GM12891 (cell line): ENCODE measurements around the gene CDKN1C.

ENCODE experiments used
- DNase-seq: peaks from one replicate; pipeline ENCODE4 v3.0.0; 2011; ENCODE audit warnings: low spot score; ENCODE audit not compliant: insufficient read length
- FAIRE-seq: peaks from 2 replicates; lab custom pipeline; 2011; peaks lifted over from hg19 to GRCh38; lab: Jason Lieb, UNC
- PAX5 ChIP-seq: IDR thresholded peaks from 2 replicates; pipeline ENCODE4 v1.6.1; 2011; ENCODE audit warnings: low read length, moderate library complexity, mild to moderate bottlenecking; ENCODE audit not compliant: insufficient read depth, severe bottlenecking
- POLR2A ChIP-seq: IDR thresholded peaks from 2 replicates; pipeline ENCODE4 v1.6.1; 2011; ENCODE audit warnings: low read depth, low read length, control low read depth
- POLR2AphosphoS5 ChIP-seq: IDR thresholded peaks from 2 replicates; pipeline ENCODE4 v1.6.1; 2011; ENCODE audit warnings: low read depth, low read length, control low read depth
- POU2F2 ChIP-seq: IDR thresholded peaks from 2 replicates; pipeline ENCODE4 v1.6.1; 2011; ENCODE audit warnings: low read depth, mild to moderate bottlenecking, control low read depth, low read length, moderate library complexity
- SPI1 ChIP-seq: IDR thresholded peaks from 2 replicates; pipeline ENCODE4 v1.6.1; 2011; ENCODE audit warnings: low read depth, low read length, control low read depth
- TAF1 ChIP-seq: IDR thresholded peaks from 2 replicates; pipeline ENCODE4 v1.6.1; 2011; ENCODE audit warnings: low read depth, low read length, control low read depth

CDKN1C gene

GRCh38 chr11:2916114-2916891, 30.7 kb upstream of the CDKN1C start:
- FAIRE-seq: no peak
- DNase-seq: no peak
- TF ChIP-seq POU2F2: no peak
- no peak for TF ChIP-seq POLR2AphosphoS5
- no peak for TF ChIP-seq TAF1
- TF ChIP-seq SPI1: no peak
- no peak for TF ChIP-seq PAX5
- no peak for TF ChIP-seq POLR2A

DNA sequence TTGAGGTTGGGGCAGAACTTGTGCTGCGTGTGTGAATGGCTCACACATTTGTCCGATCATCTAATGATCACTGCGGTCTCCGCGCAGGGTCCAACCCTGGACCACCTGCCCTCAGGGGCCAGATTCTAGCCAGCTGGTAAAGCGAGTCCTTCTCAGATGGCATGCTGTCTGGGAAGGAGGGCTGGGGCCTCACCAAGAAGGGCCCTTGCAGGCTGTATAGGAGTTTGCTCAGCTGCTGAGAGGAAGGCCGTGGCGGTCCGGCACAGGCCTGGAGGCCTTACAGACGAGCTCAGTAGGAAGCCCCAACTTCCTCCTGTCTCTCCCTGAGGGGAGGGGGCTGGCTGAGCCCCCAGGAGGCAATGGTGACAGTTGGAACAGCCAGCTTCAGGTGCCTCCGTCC, 29.9 kb upstream of the CDKN1C start:
- no peak for FAIRE-seq

DNA sequence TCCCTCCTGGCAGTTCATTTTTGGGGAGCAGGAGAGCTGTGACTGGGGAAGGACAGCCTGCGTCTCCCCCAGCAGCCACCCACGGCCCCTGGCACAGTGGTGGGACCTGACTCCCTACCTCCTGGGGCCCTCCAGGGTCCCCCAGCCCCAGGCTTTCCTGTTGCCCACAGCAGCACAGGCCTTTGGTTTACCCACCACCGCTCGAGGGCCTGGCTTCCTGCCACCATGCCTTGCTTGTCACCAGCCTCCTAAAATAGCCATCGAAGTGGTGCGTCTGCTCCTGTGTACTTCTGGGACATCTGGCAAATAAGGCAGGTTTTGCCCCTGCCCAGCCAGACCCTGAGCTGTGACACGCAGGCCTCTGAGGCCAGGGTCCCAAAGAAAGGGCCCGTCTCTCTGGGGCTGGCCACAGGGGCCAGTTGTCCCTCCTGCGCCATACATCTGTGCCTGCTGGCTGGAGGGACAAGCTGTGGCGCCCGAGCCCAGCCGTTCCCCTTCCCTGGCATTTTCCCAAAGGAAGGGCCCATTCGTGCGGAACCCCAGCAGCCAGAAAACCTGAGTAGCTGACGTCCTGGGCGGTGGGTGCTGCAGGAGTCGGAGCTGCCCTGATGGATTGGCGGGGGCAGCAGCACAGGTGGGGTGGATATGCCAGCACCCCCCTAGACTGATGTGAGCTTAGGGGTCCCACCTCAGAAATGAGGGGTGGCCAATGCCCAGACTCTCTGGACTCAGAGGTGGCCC, 29.1 kb upstream of the CDKN1C start:
- no peak for DNase-seq
- TF ChIP-seq POLR2AphosphoS5 (no peak), POLR2A (no peak), POU2F2 (no peak), PAX5 (no peak), SPI1 (no peak), TAF1 (no peak)

More for the DNA sequence above, 29.9 kb upstream of the CDKN1C start:
- DNase-seq: no peak
- TF ChIP-seq POU2F2 (no peak), POLR2A (no peak), SPI1 (no peak), TAF1 (no peak), PAX5 (no peak), POLR2AphosphoS5 (no peak)

GRCh38 chr11:2913776-2914175, 28.2 kb upstream of the CDKN1C start:
- DNase-seq: no peak
- peak; percentile 20 for FAIRE-seq
- no peak for TF ChIP-seq POLR2AphosphoS5
- TF ChIP-seq POU2F2: peak; percentile 65; the same call in 1 of the 2 replicates

More for the DNA sequence above, 29.1 kb upstream of the CDKN1C start:
- FAIRE-seq: no peak

- TF ChIP-seq SPI1 (no peak), POLR2AphosphoS5 (no peak), POU2F2 (no peak), TAF1 (no peak), PAX5 (no peak), POLR2A (no peak)
- FAIRE-seq (no peak), DNase-seq (no peak)
Measured at GRCh38 chr11:2913019-2913431, 27.4 kb upstream of the CDKN1C start.

DNA sequence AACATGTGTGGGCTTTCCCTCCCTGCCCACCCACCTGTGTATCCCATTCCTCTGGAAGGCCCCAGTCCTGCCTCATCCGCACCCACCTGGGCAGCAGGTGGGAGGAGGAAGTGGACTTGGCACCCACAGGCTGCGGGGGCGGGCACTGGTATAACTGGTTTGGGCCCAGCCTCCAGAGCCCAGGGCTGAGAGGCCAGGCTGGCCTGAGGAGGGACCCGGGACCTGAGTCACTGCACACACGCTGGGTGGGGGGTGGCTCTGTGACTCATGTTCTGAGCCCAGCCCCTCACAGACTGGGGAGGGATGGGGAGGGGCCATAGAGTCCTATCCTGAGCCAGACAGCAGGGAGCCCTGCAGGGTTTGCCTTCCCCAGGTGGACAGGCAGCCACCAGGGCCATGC, 26.9 kb upstream of the CDKN1C start:
- TF ChIP-seq POLR2AphosphoS5 (no peak), TAF1 (no peak), POLR2A (no peak), SPI1 (no peak), PAX5 (no peak), POU2F2 (no peak)
- FAIRE-seq: no peak
- no peak for DNase-seq

DNA sequence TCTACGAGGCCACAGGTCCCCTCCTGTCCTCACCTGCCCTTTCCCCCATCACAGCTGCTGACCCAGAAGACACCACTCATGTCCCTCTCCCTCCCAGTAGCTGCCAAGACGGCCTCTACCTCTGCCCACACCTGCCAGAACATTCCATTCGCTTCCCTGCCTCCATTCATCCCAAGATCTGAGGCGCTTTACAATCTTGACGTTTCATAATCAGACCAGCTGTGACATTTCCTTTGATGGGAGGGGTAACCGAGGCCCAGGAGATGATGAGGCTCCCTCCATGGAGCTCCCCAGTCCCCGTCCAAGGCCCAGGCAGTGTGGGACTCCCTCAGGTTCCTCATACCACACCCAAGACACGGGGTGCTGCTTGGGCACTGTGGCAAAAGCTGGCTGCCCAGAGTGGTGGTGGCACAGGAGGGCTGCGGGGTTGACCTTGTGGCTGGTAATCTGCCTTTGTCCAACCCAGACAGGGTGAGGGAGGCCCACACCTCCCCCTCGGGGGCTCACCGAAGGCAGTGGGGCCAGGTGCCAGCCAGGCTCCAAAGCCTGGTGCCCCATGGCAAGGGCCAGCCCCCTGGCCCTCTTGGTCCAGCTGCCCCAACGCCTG, 26.3 kb upstream of the CDKN1C start:
- no peak for TF ChIP-seq POLR2A
- no peak for DNase-seq
- no peak for FAIRE-seq

- no peak for DNase-seq
- TF ChIP-seq POLR2AphosphoS5 (no peak), PAX5 (no peak), POU2F2 (no peak), POLR2A (no peak), TAF1 (no peak), SPI1 (no peak)
- no peak for FAIRE-seq
Measured at GRCh38 chr11:2911088-2911784, 25.7 kb upstream of the CDKN1C start.

DNA sequence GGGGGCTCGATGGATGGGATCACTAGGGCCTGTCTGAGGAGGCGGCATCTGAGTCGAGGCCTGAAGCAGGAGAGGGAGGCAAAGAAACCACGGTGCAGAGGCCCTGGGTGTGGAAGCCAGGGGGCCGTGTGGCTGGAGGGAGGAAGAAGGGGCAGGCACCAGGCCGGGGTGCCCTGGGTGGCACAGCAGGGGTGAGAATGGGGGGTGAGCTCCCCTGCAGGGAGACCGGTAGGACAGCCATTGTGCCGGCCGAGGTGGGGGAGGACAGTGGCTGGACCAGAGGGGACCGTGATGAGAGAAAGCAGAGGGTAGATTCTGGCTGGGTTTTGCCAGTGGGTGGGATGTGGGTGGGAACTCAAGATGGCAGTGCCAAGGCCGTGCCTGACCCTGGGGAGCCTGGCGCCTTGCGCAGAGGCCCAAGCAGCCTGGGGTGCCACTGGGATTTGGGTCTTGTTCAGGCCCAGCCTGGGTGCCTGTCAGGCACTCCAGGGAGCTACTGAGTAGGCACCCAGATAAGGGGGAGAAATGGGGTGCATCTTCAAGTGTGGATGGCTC, 24.9 kb upstream of the CDKN1C start:
- DNase-seq (no peak), FAIRE-seq (no peak)
- TF ChIP-seq SPI1 (no peak), POLR2AphosphoS5 (no peak), POU2F2 (no peak), POLR2A (no peak), PAX5 (no peak)
